SK-N-SH (cell line): ENCODE measurements around the gene ITLN1. TPM values are rescaled to one million over a fixed set of nuclear protein-coding genes. Genes with fewer than 3 reads are reported as not detected.

Experiments
- CTCF ChIA-PET: fragments of 300-600, 350-600 bp; formaldehyde crosslinking; extraction: SDS; loops from one replicate; lab custom pipeline; 2021; lab: Yijun Ruan, JAX
- POLR2A ChIA-PET: fragments of 350-600 bp; sonication (Branson Sonifier 250); formaldehyde crosslinking; extraction: SDS; loops from one replicate; lab custom pipeline; 2020; ENCODE audit warnings: antibody characterized with exemption, inconsistent platforms; lab: Yijun Ruan, JAX
- DNase-seq: peaks from one replicate; pipeline ENCODE4 v3.0.0; 2012
- H2AFZ ChIP-seq: fragments of 200-600 bp; sonication (generic); 2 replicates; pipeline ENCODE4 v1.8.1; 2016; ENCODE audit warnings: antibody characterized with exemption, mild to moderate bottlenecking, low read depth
- H3F3A ChIP-seq: fragments of 200-600 bp; sonication (generic); replicated peaks from 2 replicates; pipeline ENCODE3; 2016; ENCODE audit warnings: antibody characterized with exemption, mild to moderate bottlenecking; ENCODE audit not compliant: insufficient read depth
- H3K27ac ChIP-seq, 2 experiments: fragments of 200-500 bp in 1 of 2; fragments of 200-600 bp in 1 of 2; sonication (Bioruptor generic) in 1 of 2; sonication (generic), shearing (Covaris generic) in 1 of 2; 2 replicates each; pipeline versions ENCODE4 v1.5.1 to v1.6.1; 2014 to 2016; ENCODE audit warnings: low read depth in 2 of 2, inconsistent platforms in 1 of 2, low read length in 1 of 2, mild to moderate bottlenecking in 1 of 2, mixed read lengths in 1 of 2
- H3K27me3 ChIP-seq: fragments of 200-600 bp; sonication (generic), shearing (Covaris generic); 2 replicates; pipeline ENCODE4 v1.6.1; 2016; ENCODE audit warnings: mixed run types; ENCODE audit not compliant: insufficient read depth
- H3K36me3 ChIP-seq, 2 experiments: fragments of 200-500 bp in 1 of 2; fragments of 200-600 bp in 1 of 2; sonication (Bioruptor generic) in 1 of 2; sonication (generic) in 1 of 2; replicated peaks in 1 of 2; 2 replicates each; pipeline versions ENCODE3 to v1.5.1; 2014 to 2016; ENCODE audit warnings: low read length in 1 of 2, mild to moderate bottlenecking in 1 of 2; ENCODE audit not compliant: insufficient read depth in 2 of 2, control insufficient read depth in 1 of 2
- H3K4me1 ChIP-seq, 2 experiments: fragments of 200-500 bp in 1 of 2; fragments of 200-600 bp in 1 of 2; sonication (Bioruptor generic) in 1 of 2; sonication (generic), shearing (Covaris generic) in 1 of 2; 2 replicates each; pipeline versions ENCODE4 v1.5.1 to v1.6.1; 2014 to 2016; ENCODE audit warnings: low read depth in 1 of 2, low read length in 1 of 2, mixed run types in 1 of 2; ENCODE audit not compliant: insufficient read depth in 2 of 2, control insufficient read depth in 1 of 2
- H3K4me2 ChIP-seq: fragments of 200-600 bp; sonication (generic), shearing (Covaris generic); 2 replicates; pipeline ENCODE4 v1.6.1; 2017; ENCODE audit warnings: mixed run types
- H3K4me3 ChIP-seq, 2 experiments: fragments of 200-500 bp in 1 of 2; fragments of 200-600 bp in 1 of 2; sonication (Bioruptor generic) in 1 of 2; sonication (generic), shearing (Covaris generic) in 1 of 2; 2 replicates each; pipeline versions ENCODE4 v1.5.1 to v1.8.1; 2014 to 2016; ENCODE audit warnings: low read depth in 2 of 2, inconsistent platforms in 1 of 2, low read length in 1 of 2, mild to moderate bottlenecking in 1 of 2, mixed read lengths in 1 of 2, moderate library complexity in 1 of 2
- H3K79me2 ChIP-seq: fragments of 200-600 bp; sonication (generic); 2 replicates; pipeline ENCODE4 v1.8.1; 2017; ENCODE audit warnings: mild to moderate bottlenecking; ENCODE audit not compliant: insufficient read depth
- H3K9ac ChIP-seq: fragments of 200-600 bp; sonication (generic); 2 replicates; pipeline ENCODE4 v1.6.1; 2017; ENCODE audit warnings: mixed run types
- H3K9me2 ChIP-seq: fragments of 200-600 bp; sonication (generic); 2 replicates; pipeline ENCODE4 v1.6.1; 2017; ENCODE audit warnings: mixed run types
- H3K9me3 ChIP-seq: fragments of 200-600 bp; sonication (generic); 2 replicates; pipeline ENCODE4 v1.6.1; 2017; ENCODE audit warnings: mixed run types, mild to moderate bottlenecking, moderate library complexity
- H4K20me1 ChIP-seq: fragments of 200-600 bp; sonication (generic); 2 replicates; pipeline ENCODE4 v1.6.1; 2017; ENCODE audit warnings: mild to moderate bottlenecking, mixed run types; ENCODE audit not compliant: insufficient read depth
- ELF1 ChIP-seq: IDR thresholded peaks from 2 replicates; pipeline ENCODE4 v1.4.0; 2012
- EP300 ChIP-seq, 2 experiments: IDR thresholded peaks; 2 replicates each; pipeline versions ENCODE4 v1.4.0 to v1.6.1; 2012; ENCODE audit warnings: borderline replicate concordance in 1 of 2, low read depth in 1 of 2, low read length in 1 of 2
- EZH2phosphoT487 ChIP-seq: fragments of 200-600 bp; sonication (generic); IDR thresholded peaks from 2 replicates; pipeline ENCODE4 v1.6.1; 2017; ENCODE audit warnings: low read depth, mixed run types, mild to moderate bottlenecking, antibody characterized with exemption, moderate library complexity, borderline replicate concordance
- FOSL2 ChIP-seq: IDR thresholded peaks from 2 replicates; pipeline ENCODE4 v1.4.0; 2012; ENCODE audit warnings: low read depth, mild to moderate bottlenecking, moderate library complexity, borderline replicate concordance
- FOXJ3 ChIP-seq: sonication (generic); formaldehyde crosslinking; IDR thresholded peaks from 2 replicates; pipeline ENCODE4 v1.5.1; 2020; ENCODE audit warnings: mild to moderate bottlenecking, missing genetic modification reagents
- FOXM1 ChIP-seq: IDR thresholded peaks from 2 replicates; pipeline ENCODE4 v1.4.0; 2012; ENCODE audit warnings: low read depth, mild to moderate bottlenecking
- IRF3 ChIP-seq: fragments of 150-350 bp; IDR thresholded peaks from 2 replicates; pipeline ENCODE4 v1.6.1; 2016; ENCODE audit warnings: mild to moderate bottlenecking, low read depth, low read length
- MEF2A ChIP-seq: IDR thresholded peaks from 2 replicates; pipeline ENCODE4 v1.4.0; 2012; ENCODE audit warnings: low read depth, borderline replicate concordance
- MXI1 ChIP-seq: IDR thresholded peaks from 2 replicates; pipeline ENCODE4 v1.6.1; 2012; ENCODE audit warnings: mild to moderate bottlenecking, low read depth, low read length, improper control_type of control experiment
- POLR2AphosphoS5 ChIP-seq: IDR thresholded peaks from 2 replicates; pipeline ENCODE4 v1.6.1; 2012; ENCODE audit warnings: low read depth, low read length
- RFX5 ChIP-seq: IDR thresholded peaks from 2 replicates; pipeline ENCODE4 v1.6.1; 2012; ENCODE audit warnings: mild to moderate bottlenecking, improper control_type of control experiment, low read length
- RXRA ChIP-seq: IDR thresholded peaks from 2 replicates; pipeline ENCODE4 v1.4.0; 2012; ENCODE audit warnings: low read depth, mild to moderate bottlenecking, borderline replicate concordance
- TCF12 ChIP-seq: IDR thresholded peaks from 2 replicates; pipeline ENCODE4 v1.4.0; 2012
- WGBS: methylation state at CpG from one replicate; pipeline ENCODE4 v1.1.6; 2017; ENCODE audit warnings: low lambda C conversion rate; 5-methylcytosine and 5-hydroxymethylcytosine counted together
- polyA plus RNA-seq, 3 experiments: library from polyadenylated mRNA; depleted of rRNA; stranded (reverse); fragments of >200 nt; gene quantifications; 2 replicates each; pipeline ENCODE4 v1.2.3, GENCODE V29; 2012
- TF ChIP-seq, protein P1 (sequence below): IDR thresholded peaks from 2 replicates; pipeline ENCODE4 v1.4.0; 2012; ENCODE audit warnings: low read depth, borderline replicate concordance

The ITLN1 gene
- polyA plus RNA-seq, 1 of the 3 experiments (the other 2 are of a cell fraction): not detected

DNA sequence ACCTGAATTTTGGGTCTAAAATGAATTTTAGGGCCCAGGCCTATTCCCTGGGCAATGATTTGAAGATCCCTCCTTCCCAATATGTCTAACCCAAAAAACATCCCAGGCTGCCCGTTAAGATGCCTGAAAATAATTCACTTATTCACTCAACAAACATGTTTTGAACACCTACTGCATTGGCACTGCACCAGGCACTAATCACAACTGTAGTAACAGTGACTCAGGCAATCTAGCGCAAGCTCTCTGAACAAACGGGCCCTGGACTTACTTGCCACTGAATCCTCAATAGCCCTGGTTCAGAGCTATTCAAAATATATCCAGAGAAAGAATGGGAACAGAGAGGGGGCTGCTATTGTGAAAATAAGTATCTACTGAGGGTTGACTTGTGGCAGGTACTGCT, 26.5 kb downstream of the ITLN1 start:
- H3K4me1 ChIP-seq: no peaks in the 10 kb centered on the region
- no peak overlapping the region for H3K9ac ChIP-seq
- H3F3A ChIP-seq: no peaks in the 10 kb centered on the region
- ChIA-PET POLR2A (no interaction called here), CTCF (no interaction called here)
- no peaks in the 10 kb centered on the region for H3K36me3 ChIP-seq
- no peaks in the 10 kb centered on the region for H3K79me2 ChIP-seq
- H3K9me2 ChIP-seq: no peaks in the 10 kb centered on the region
- DNase-seq: no peak
- H3K27me3 ChIP-seq: no peaks in the 10 kb centered on the region; the same call in 1 of the 2 replicates
- no peak overlapping the region for H3K4me3 ChIP-seq
- H2AFZ ChIP-seq: no peak overlapping the region
- H3K9me3 ChIP-seq: no peaks in the 10 kb centered on the region
- no peak for TF ChIP-seq MXI1
- TF ChIP-seq IRF3: no peak
- TF ChIP-seq FOSL2: no peak
- TF ChIP-seq, protein P1, sequence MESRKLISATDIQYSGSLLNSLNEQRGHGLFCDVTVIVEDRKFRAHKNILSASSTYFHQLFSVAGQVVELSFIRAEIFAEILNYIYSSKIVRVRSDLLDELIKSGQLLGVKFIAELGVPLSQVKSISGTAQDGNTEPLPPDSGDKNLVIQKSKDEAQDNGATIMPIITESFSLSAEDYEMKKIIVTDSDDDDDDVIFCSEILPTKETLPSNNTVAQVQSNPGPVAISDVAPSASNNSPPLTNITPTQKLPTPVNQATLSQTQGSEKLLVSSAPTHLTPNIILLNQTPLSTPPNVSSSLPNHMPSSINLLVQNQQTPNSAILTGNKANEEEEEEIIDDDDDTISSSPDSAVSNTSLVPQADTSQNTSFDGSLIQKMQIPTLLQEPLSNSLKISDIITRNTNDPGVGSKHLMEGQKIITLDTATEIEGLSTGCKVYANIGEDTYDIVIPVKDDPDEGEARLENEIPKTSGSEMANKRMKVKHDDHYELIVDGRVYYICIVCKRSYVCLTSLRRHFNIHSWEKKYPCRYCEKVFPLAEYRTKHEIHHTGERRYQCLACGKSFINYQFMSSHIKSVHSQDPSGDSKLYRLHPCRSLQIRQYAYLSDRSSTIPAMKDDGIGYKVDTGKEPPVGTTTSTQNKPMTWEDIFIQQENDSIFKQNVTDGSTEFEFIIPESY: no peak
- TF ChIP-seq POLR2AphosphoS5: no peak
- TF ChIP-seq FOXJ3 (CRISPR knock-in tag): no peak
- H3K27ac ChIP-seq: no peak overlapping the region
- 22% methylated on average over 3 of the region's 3 CpGs for WGBS
- no peaks in the 10 kb centered on the region for H4K20me1 ChIP-seq
- H3K4me2 ChIP-seq: no peak overlapping the region

GRCh38 chr1:160858097-160858496, 26.9 kb downstream of the ITLN1 start:
- TF ChIP-seq RFX5: no peak
- TF ChIP-seq TCF12: no peak
- no peak for TF ChIP-seq RXRA
- TF ChIP-seq IRF3: no peak
- no peak for TF ChIP-seq EZH2phosphoT487
- TF ChIP-seq FOXM1: no peak
- TF ChIP-seq, protein P1: no peak
- no peak for TF ChIP-seq MEF2A
- TF ChIP-seq ELF1: no peak
- TF ChIP-seq POLR2AphosphoS5: no peak
- TF ChIP-seq FOXJ3 (CRISPR knock-in tag): no peak
- TF ChIP-seq EP300 (IDR thresholded peaks at IDR 0.05; ENCODE audit: borderline replicate concordance in 1 of 2, low read depth in 1 of 2, low read length in 1 of 2): no peak
- WGBS: 19% methylated on average over 4 of the region's 4 CpGs
- DNase-seq: no peak
- ChIA-PET POLR2A (no interaction called here), CTCF (no interaction called here)
- Histone ChIP-seq H3K27me3 (no peaks in the 10 kb centered on the region; the same call in 1 of the 2 replicates), H2AFZ (no peak overlapping the region), H4K20me1 (no peaks in the 10 kb centered on the region), H3K4me1 (no peaks in the 10 kb centered on the region), H3K4me3 (no peak overlapping the region), H3F3A (no peaks in the 10 kb centered on the region), H3K4me2 (no peak overlapping the region), H3K79me2 (no peaks in the 10 kb centered on the region), H3K36me3 (no peaks in the 10 kb centered on the region), H3K9ac (no peak overlapping the region), H3K9me3 (no peaks in the 10 kb centered on the region), H3K27ac (no peak overlapping the region), H3K9me2 (no peaks in the 10 kb centered on the region)
